MM.1S (cell line): ENCODE data around the gene HASPIN.

Experiments used
- DNase-seq: peaks from one replicate; pipeline ENCODE4 v3.0.0-alpha.2; 2015
- H2AFZ ChIP-seq: fragments of 300-600 bp; sonication (generic); 2 replicates; pipeline ENCODE4 v1.6.0; 2016; ENCODE audit warnings: antibody characterized with exemption, low read length
- H3F3A ChIP-seq: fragments of 300-600 bp; sonication (generic); 2 replicates; pipeline ENCODE4 v1.6.1; 2016; ENCODE audit warnings: mild to moderate bottlenecking, antibody characterized with exemption, low read length, moderate library complexity, mixed read lengths; ENCODE audit not compliant: insufficient read depth
- H3K27ac ChIP-seq: fragments of 300-600 bp; sonication (generic); 2 replicates; pipeline ENCODE4 v1.5.1; 2016; ENCODE audit warnings: mild to moderate bottlenecking, low read length
- H3K27me3 ChIP-seq: fragments of 300-600 bp; sonication (generic); replicated peaks from 2 replicates; pipeline ENCODE4 v1.6.0; 2016; ENCODE audit warnings: low read length; ENCODE audit not compliant: insufficient read depth
- H3K36me3 ChIP-seq: fragments of 300-600 bp; sonication (generic); replicated peaks from 2 replicates; pipeline ENCODE4 v1.6.1; 2016; ENCODE audit warnings: mild to moderate bottlenecking, low read length, mixed read lengths; ENCODE audit not compliant: insufficient read depth
- H3K4me1 ChIP-seq: fragments of 300-600 bp; sonication (generic); 2 replicates; pipeline ENCODE4 v1.6.1; 2016; ENCODE audit warnings: low read length, mixed read lengths
- H3K4me2 ChIP-seq: fragments of 300-600 bp; sonication (generic); 2 replicates; pipeline ENCODE4 v1.6.0; 2016; ENCODE audit warnings: low read depth, low read length
- H3K4me3 ChIP-seq: fragments of 300-600 bp; sonication (generic); 2 replicates; pipeline ENCODE4 v1.5.1; 2016; ENCODE audit warnings: low read length, mixed read lengths
- H3K79me2 ChIP-seq: fragments of 300-600 bp; sonication (generic); 2 replicates; pipeline ENCODE4 v1.6.1; 2016; ENCODE audit warnings: mixed run types, low read length, mixed read lengths
- H3K9ac ChIP-seq: fragments of 300-600 bp; sonication (generic); 2 replicates; pipeline ENCODE4 v1.6.1; 2016; ENCODE audit warnings: low read length, mixed read lengths
- H3K9me2 ChIP-seq: fragments of 300-600 bp; sonication (generic); replicated peaks from 2 replicates; pipeline ENCODE4 v1.6.1; 2016; ENCODE audit warnings: mild to moderate bottlenecking, low read length, mixed read lengths; ENCODE audit not compliant: insufficient read depth
- H3K9me3 ChIP-seq: fragments of 300-600 bp; sonication (generic); replicated peaks from 2 replicates; pipeline ENCODE4 v1.6.1; 2016; ENCODE audit warnings: mild to moderate bottlenecking, low read length, mixed read lengths; ENCODE audit not compliant: insufficient read depth
- H4K20me1 ChIP-seq: fragments of 300-600 bp; sonication (generic); 2 replicates; pipeline ENCODE4 v1.6.1; 2016; ENCODE audit warnings: mild to moderate bottlenecking, low read length, moderate library complexity, mixed read lengths; ENCODE audit not compliant: insufficient read depth
- EZH2 ChIP-seq: fragments of 300-600 bp; sonication (generic); optimal IDR thresholded peaks from 2 replicates; pipeline ENCODE3; 2017; ENCODE audit warnings: low read depth, mild to moderate bottlenecking, antibody characterized with exemption, low read length, mixed read lengths
- EZH2phosphoT487 ChIP-seq: fragments of 300-600 bp; sonication (generic); IDR thresholded peaks from 2 replicates; pipeline ENCODE4 v1.6.1; 2018; ENCODE audit warnings: antibody characterized with exemption, low read length
- TF ChIP-seq, protein P1 (sequence below): fragments of 300-600 bp; sonication (generic); IDR thresholded peaks from 2 replicates; pipeline ENCODE4 v1.5.1; 2016; ENCODE audit warnings: antibody characterized with exemption, low read length, mixed read lengths

The HASPIN gene

DNA sequence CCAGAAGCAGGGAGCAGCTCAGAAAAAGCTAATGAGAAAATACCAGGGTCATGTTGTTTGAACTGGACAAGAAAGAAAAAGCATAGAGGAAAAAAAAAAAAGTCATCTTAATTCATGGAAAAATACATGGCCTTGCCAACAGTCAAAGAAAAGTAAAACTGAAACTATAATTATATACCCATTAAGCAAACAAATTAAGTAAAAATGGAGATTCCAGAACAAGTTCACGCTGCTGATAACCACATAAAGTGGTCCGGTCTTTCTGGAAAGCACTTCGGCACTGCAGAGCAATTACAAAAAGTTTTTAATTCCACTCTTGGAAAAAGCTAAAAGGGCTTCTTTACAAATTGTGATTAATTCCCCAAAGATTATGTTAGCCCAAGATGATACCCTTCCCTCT is 15.3 kb upstream of the HASPIN start:
- H3K27ac ChIP-seq = no peak overlapping the region

GRCh38 chr17:3710951-3711383 is 12.7 kb upstream of the HASPIN start:
- H3K4me1 ChIP-seq = peaks cover 32% of the 10 kb centered on the region
- peak overlapping the region; percentile 58; the same call in 1 of the 2 replicates for H3K9ac ChIP-seq
- peak overlapping the region; percentile 32 for H3K4me3 ChIP-seq
- H3K4me2 ChIP-seq = peak overlapping the region; percentile 78; the same call in 1 of the 2 replicates
- H3K79me2 ChIP-seq = no peaks in the 10 kb centered on the region; the same call in 1 of the 2 replicates
- H3F3A ChIP-seq = peaks cover 33% of the 10 kb centered on the region
- H4K20me1 ChIP-seq = no peaks in the 10 kb centered on the region
- peak overlapping the region; percentile 97 for H3K27ac ChIP-seq
- peak; percentile 96 for DNase-seq
- no peaks in the 10 kb centered on the region for H3K9me2 ChIP-seq
- TF ChIP-seq EZH2phosphoT487 (no peak), EZH2 (no peak)
- TF ChIP-seq, protein P1, sequence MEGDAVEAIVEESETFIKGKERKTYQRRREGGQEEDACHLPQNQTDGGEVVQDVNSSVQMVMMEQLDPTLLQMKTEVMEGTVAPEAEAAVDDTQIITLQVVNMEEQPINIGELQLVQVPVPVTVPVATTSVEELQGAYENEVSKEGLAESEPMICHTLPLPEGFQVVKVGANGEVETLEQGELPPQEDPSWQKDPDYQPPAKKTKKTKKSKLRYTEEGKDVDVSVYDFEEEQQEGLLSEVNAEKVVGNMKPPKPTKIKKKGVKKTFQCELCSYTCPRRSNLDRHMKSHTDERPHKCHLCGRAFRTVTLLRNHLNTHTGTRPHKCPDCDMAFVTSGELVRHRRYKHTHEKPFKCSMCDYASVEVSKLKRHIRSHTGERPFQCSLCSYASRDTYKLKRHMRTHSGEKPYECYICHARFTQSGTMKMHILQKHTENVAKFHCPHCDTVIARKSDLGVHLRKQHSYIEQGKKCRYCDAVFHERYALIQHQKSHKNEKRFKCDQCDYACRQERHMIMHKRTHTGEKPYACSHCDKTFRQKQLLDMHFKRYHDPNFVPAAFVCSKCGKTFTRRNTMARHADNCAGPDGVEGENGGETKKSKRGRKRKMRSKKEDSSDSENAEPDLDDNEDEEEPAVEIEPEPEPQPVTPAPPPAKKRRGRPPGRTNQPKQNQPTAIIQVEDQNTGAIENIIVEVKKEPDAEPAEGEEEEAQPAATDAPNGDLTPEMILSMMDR = no peak
- no peaks in the 10 kb centered on the region for H3K27me3 ChIP-seq
- no peaks in the 10 kb centered on the region for H3K36me3 ChIP-seq
- peak overlapping the region; percentile 57; the same call in 1 of the 2 replicates for H2AFZ ChIP-seq
- H3K9me3 ChIP-seq = no peaks in the 10 kb centered on the region

More for the DNA sequence above, 15.3 kb upstream of the HASPIN start:
- H3F3A ChIP-seq = peaks cover 33% of the 10 kb centered on the region
- H3K4me3 ChIP-seq = no peak overlapping the region
- no peaks in the 10 kb centered on the region for H4K20me1 ChIP-seq
- peak; percentile 19 for DNase-seq
- no peak overlapping the region for H3K9ac ChIP-seq
- H2AFZ ChIP-seq = no peak overlapping the region
- H3K27me3 ChIP-seq = no peaks in the 10 kb centered on the region
- no peak overlapping the region; the same call in 1 of the 2 replicates for H3K4me2 ChIP-seq
- no peaks in the 10 kb centered on the region for H3K9me3 ChIP-seq
- TF ChIP-seq EZH2phosphoT487 (no peak), EZH2 (no peak)
- TF ChIP-seq, protein P1 = no peak
- peaks cover 32% of the 10 kb centered on the region for H3K4me1 ChIP-seq
- H3K36me3 ChIP-seq = no peaks in the 10 kb centered on the region
- H3K79me2 ChIP-seq = no peaks in the 10 kb centered on the region
- H3K9me2 ChIP-seq = no peaks in the 10 kb centered on the region

DNA sequence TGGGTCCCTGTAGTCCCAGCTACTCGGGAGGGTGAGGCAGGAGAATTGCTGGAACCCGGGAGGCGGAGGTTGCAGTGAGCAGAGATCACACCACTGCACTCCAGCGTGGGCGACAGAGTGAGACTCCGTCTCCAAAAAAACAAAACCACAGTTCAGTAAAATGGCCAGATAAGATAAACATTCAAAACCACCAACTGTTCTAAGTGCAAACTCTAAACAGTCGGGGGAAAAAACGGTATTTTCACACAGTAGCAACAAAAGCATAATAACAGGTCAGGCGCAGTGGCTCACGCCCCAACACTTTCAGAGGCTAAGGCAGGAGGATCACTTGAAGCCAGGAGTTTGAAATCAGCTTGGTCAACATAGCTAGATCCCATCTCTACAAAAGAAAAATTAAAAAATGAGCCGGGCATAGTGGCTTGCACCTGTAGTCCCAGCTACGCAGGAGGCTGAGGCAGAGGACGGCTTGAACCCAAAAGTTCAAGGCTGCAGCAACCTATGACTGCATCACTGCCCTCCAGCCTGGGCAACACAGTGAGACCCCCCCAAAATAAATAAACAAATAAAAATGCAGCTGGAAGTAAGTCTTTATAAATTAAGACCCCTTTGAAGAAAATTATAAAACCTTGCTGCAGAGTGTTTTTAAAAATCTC is 10.8 kb upstream of the HASPIN start:
- Histone ChIP-seq H3F3A (peaks cover 33% of the 10 kb centered on the region), H3K9me3 (no peaks in the 10 kb centered on the region), H3K27me3 (no peaks in the 10 kb centered on the region), H3K79me2 (no peaks in the 10 kb centered on the region; the same call in 1 of the 2 replicates), H4K20me1 (no peaks in the 10 kb centered on the region), H3K4me1 (peaks cover 32% of the 10 kb centered on the region), H3K4me2 (peak overlapping the region; percentile 78; the same call in 1 of the 2 replicates), H3K27ac (peak overlapping the region; percentile 97; the same call in 1 of the 2 replicates), H3K9me2 (no peaks in the 10 kb centered on the region), H3K9ac (no peak overlapping the region), H3K36me3 (no peaks in the 10 kb centered on the region), H2AFZ (no peak overlapping the region), H3K4me3 (no peak overlapping the region)
- DNase-seq = no peak
- TF ChIP-seq EZH2 = no peak
- TF ChIP-seq, protein P1 = no peak
- no peak for TF ChIP-seq EZH2phosphoT487
